Pancreas (tissue), 10 donors: ENCODE results near the gene SEPTIN11. TPM values are rescaled to one million over a fixed set of nuclear protein-coding genes. Genes with fewer than 3 reads are reported as not detected.
A peak's percentile ranks its signal among the peaks of the same experiment; 100 is the strongest.

Experiments used
- ATAC-seq, 4 donors: fragments of 200-7000 bp; cut with Tn5 transposase; one replicate each; pipeline versions ENCODE4 v1.8.0 to v1.9.1; 2020; ENCODE audit warnings: mild to moderate bottlenecking in 4 of 4, moderate library complexity in 4 of 4
- DNase-seq, 6 donors: peaks; one replicate each; pipeline ENCODE4 v3.0.0-alpha.2; 2020
- FAIRE-seq: peaks from 2 replicates; lab custom pipeline; 2012; peaks lifted over from hg19 to GRCh38; lab: Jason Lieb, UNC
- H3K27ac ChIP-seq, 4 donors: fragments of 200-600 bp; sonication (generic); 1 replicate in 3 of 4; 2 replicates in 1 of 4; pipeline versions ENCODE4 v1.5.0 to v1.8.0; 2020
- H3K27me3 ChIP-seq, 4 donors: fragments of 200-600 bp; one replicate each; pipeline ENCODE4 v1.8.0; 2021
- H3K36me3 ChIP-seq, 3 donors: fragments of 200-600 bp; sonication (generic) in 1 of 3; one replicate each; pipeline versions ENCODE4 v1.5.0 to v1.8.0; 2020 to 2021
- H3K4me1 ChIP-seq, 3 donors: fragments of 200-600 bp; one replicate each; pipeline ENCODE4 v1.8.0; 2021
- H3K4me3 ChIP-seq, 4 donors: fragments of 200-600 bp; sonication (generic) in 2 of 4; one replicate each; pipeline versions ENCODE4 v1.5.0 to v1.8.0; 2020 to 2021
- H3K9me3 ChIP-seq, 4 donors: fragments of 200-600 bp; one replicate each; pipeline ENCODE4 v1.8.0; 2021
- WGBS, 2 donors: extraction: QIAGEN DNeasy Blood & Tissue Kit; methylation state at CpG; one replicate each; pipeline ENCODE4 v1.1.7; 2013; 5-methylcytosine and 5-hydroxymethylcytosine counted together
- intact Hi-C, 3 donors: fragments of 100-400 bp; cut with DNase I; formaldehyde crosslinking; loops; one replicate each; pipeline versions ENCODE4 v1.11.1 to v1.14.2; 2022
- polyA plus RNA-seq, 2 donors: library from polyadenylated mRNA; stranded (reverse); fragments of 200-250 nt; gene quantifications; one replicate each; pipeline ENCODE4 v1.2.3, GENCODE V29; 2013
- total RNA-seq, 6 donors: library from RNA; stranded (reverse); fragmentation: NEBNext Ultra II Directional in 4 of 6; extraction: Animal tissue kit (Norgen Biotek cat#: 25700) in 4 of 6; gene quantifications; one replicate each; pipeline versions ENCODE4 v1.2.1 to v1.2.4, GENCODE V29; 2021 to 2023
- TF ChIP-seq, protein P1 (sequence below), 4 donors: fragments of 200-600 bp; sonication (generic) in 3 of 4; IDR thresholded peaks; one replicate each; pipeline versions ENCODE4 v1.5.0 to v1.8.0; 2021; ENCODE audit warnings: antibody characterized with exemption in 4 of 4
- donor health status: healthy with polysubstance abuse.
- donor health status: DM: no; HTN: no; CAD: no; lungs with moderate emphysema.
- donor health status: DM: no; HTN: no; CAD: no.
- donor health status: control.
- donor health status: control.
- donor health status: Bipolar disorder and iron deficiency.
- donor health status: DM: yes; HTN: yes; CAD: no.
- donor health status: DM: no; HTN: no; CAD: no.
- donor health status: DM: no; HTN: no; CAD: no.
- donor health status: DM: yes; HTN: yes; CAD: no.

Gene SEPTIN11
- total and polyA plus RNA-seq, 8 donors: 11.6 to 48.9 (median 27.4) TPM

DNA sequence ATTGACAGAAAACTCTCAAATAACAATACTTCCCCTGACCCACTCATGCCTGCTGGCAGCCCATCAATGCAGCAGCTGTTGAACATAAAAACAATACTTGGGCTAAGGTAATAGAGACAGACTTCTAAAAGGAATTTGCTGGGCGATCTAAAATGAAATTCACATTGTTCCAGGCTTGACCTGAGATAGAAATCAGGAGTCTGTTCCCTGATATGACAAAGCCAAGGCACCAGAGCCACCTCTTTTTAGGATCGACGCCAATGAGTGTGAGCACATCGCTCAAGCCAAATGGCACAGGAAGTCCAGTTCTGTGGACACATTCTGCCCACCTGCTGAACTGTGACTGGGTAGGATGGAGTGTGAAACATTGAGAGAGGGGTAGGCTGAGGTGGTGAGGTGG is 4.9 kb downstream of the SEPTIN11 start:
- no peak for FAIRE-seq
- peak in 1 of 6 donors; percentile 30 for DNase-seq
- no peak for ATAC-seq
- 71% methylated on average over 4 of the region's 4 CpGs for WGBS, 2 donors
- TF ChIP-seq, protein P1, sequence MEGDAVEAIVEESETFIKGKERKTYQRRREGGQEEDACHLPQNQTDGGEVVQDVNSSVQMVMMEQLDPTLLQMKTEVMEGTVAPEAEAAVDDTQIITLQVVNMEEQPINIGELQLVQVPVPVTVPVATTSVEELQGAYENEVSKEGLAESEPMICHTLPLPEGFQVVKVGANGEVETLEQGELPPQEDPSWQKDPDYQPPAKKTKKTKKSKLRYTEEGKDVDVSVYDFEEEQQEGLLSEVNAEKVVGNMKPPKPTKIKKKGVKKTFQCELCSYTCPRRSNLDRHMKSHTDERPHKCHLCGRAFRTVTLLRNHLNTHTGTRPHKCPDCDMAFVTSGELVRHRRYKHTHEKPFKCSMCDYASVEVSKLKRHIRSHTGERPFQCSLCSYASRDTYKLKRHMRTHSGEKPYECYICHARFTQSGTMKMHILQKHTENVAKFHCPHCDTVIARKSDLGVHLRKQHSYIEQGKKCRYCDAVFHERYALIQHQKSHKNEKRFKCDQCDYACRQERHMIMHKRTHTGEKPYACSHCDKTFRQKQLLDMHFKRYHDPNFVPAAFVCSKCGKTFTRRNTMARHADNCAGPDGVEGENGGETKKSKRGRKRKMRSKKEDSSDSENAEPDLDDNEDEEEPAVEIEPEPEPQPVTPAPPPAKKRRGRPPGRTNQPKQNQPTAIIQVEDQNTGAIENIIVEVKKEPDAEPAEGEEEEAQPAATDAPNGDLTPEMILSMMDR (IDR thresholded peaks at IDR 0.05): no peak
- H3K4me1 ChIP-seq: peaks cover 0 to 10% (median 5%) of the 10 kb centered on the region in 3 donors
- no peak overlapping the region for H3K4me3 ChIP-seq
- no peaks in the 10 kb centered on the region for H3K36me3 ChIP-seq
- intact Hi-C loops: no loop called here
- H3K27me3 ChIP-seq: no peaks in the 10 kb centered on the region
- no peak overlapping the region for H3K27ac ChIP-seq
- no peaks in the 10 kb centered on the region for H3K9me3 ChIP-seq

- intact Hi-C loops: no loop called here
- 60 to 66% methylated on average over 1 of the region's 1 CpG for WGBS, 2 donors
These were observed 5.6 kb downstream of the SEPTIN11 start for GRCh38 chr4:76955182-76955581.

GRCh38 chr4:76957004-76957738 is 7.6 kb downstream of the SEPTIN11 start:
- TF ChIP-seq, protein P1 (IDR thresholded peaks at IDR 0.05): no peak
- intact Hi-C loops: no loop called here
- ATAC-seq (peak in 3 of 4 donors; percentile 47 to 61 (median 48)), DNase-seq (no peak), FAIRE-seq (no peak)
- no peaks in the 10 kb centered on the region for H3K36me3 ChIP-seq
- no peaks in the 10 kb centered on the region for H3K27me3 ChIP-seq
- peaks cover 8 to 22% (median 18%) of the 10 kb centered on the region in 3 donors for H3K4me1 ChIP-seq
- WGBS, 2 donors: 54 to 59% methylated on average over 4 of the region's 4 CpGs
- H3K27ac ChIP-seq: no peak overlapping the region
- H3K4me3 ChIP-seq: no peak overlapping the region
- H3K9me3 ChIP-seq: no peaks in the 10 kb centered on the region

More at GRCh38 chr4:76955182-76955581, 5.6 kb downstream of the SEPTIN11 start:
- TF ChIP-seq, protein P1 (IDR thresholded peaks at IDR 0.05): no peak
- no peak for DNase-seq
- FAIRE-seq: no peak
- no peaks in the 10 kb centered on the region for H3K9me3 ChIP-seq
- H3K36me3 ChIP-seq: no peaks in the 10 kb centered on the region
- no peak for ATAC-seq
- H3K27ac ChIP-seq: no peak overlapping the region
- no peaks in the 10 kb centered on the region for H3K27me3 ChIP-seq
- H3K4me3 ChIP-seq: no peak overlapping the region
- H3K4me1 ChIP-seq: peaks cover 0 to 13% (median 6%) of the 10 kb centered on the region in 3 donors

GRCh38 chr4:76958891-76959290 is 9.3 kb downstream of the SEPTIN11 start:
- WGBS, 2 donors: 96 to 97% methylated on average over 5 of the region's 5 CpGs
- intact Hi-C loops: no loop called here
- Histone ChIP-seq H3K36me3 (no peaks in the 10 kb centered on the region), H3K4me3 (no peak overlapping the region), H3K27ac (no peak overlapping the region), H3K27me3 (no peaks in the 10 kb centered on the region), H3K4me1 (peaks cover 21 to 30% (median 22%) of the 10 kb centered on the region in 3 donors), H3K9me3 (no peaks in the 10 kb centered on the region)
- FAIRE-seq (no peak), DNase-seq (no peak), ATAC-seq (no peak)
- TF ChIP-seq, protein P1 (IDR thresholded peaks at IDR 0.05): no peak

GRCh38 chr4:76960014-76960413 is 10.5 kb downstream of the SEPTIN11 start:
- Histone ChIP-seq H3K27me3 (no peaks in the 10 kb centered on the region), H3K9me3 (no peaks in the 10 kb centered on the region), H3K36me3 (no peaks in the 10 kb centered on the region), H3K4me3 (no peak overlapping the region), H3K27ac (peak overlapping the region in 1 of 4 donors; percentile 30), H3K4me1 (peaks cover 21 to 30% (median 22%) of the 10 kb centered on the region in 3 donors)
- TF ChIP-seq, protein P1 (IDR thresholded peaks at IDR 0.05): no peak
- no peak for FAIRE-seq
- WGBS, 2 donors: 40 to 54% methylated on average over 4 of the region's 4 CpGs
- intact Hi-C loops: no loop called here
- ATAC-seq: peak in 3 of 4 donors; percentile 14 to 73 (median 49)
- DNase-seq: no peak
